Sciatic nerve (tissue), 2 donors: ENCODE results near the gene ERN1. TPM values are rescaled to one million over a fixed set of nuclear protein-coding genes. Genes with fewer than 3 reads are reported as not detected.

Experiments
- ATAC-seq: fragments of 200-7000 bp; cut with Tn5 transposase; one replicate; pipeline ENCODE4 v1.9.1; 2020; ENCODE audit warnings: mild to moderate bottlenecking, moderate library complexity
- DNase-seq: peaks from one replicate; pipeline ENCODE4 v3.0.0-alpha.2; 2020; ENCODE audit warnings: low spot score
- intact Hi-C: fragments of 100-400 bp; cut with DNase I; formaldehyde crosslinking; loops from one replicate; pipeline ENCODE4 v1.14.2; 2022
- total RNA-seq: library from RNA; stranded (reverse); fragmentation: NEBNext Ultra II Directional; extraction: Animal tissue kit (Norgen Biotek cat#: 25700); gene quantifications from one replicate; pipeline ENCODE4 v1.2.1, GENCODE V29; 2021
- donor health status: DM: no; HTN: no; CAD: no.
- donor health status: DM: no; HTN: no; CAD: no.

ERN1 gene
- total RNA-seq, 1 donor from 2014 or later, result 22.2 TPM

- no peak for ATAC-seq
Measured at GRCh38 chr17:64158831-64159590, 29.1 kb upstream of the ERN1 start.

GRCh38 chr17:64158406-64158805 is 28.5 kb upstream of the ERN1 start:
- DNase-seq (no peak), ATAC-seq (no peak)
- intact Hi-C loops, result loop anchor here (10.0 kb wide), 1 partner anchor 106 kb away; the partner anchor contains the start of gene TEX2

More at GRCh38 chr17:64158831-64159590, 29.1 kb upstream of the ERN1 start:
- DNase-seq, result no peak
- intact Hi-C loops, result loop anchor here (10.0 kb wide), 1 partner anchor 106 kb away; the partner anchor contains the start of gene TEX2

GRCh38 chr17:64157669-64158180 is 27.8 kb upstream of the ERN1 start:
- DNase-seq (no peak), ATAC-seq (no peak)
- intact Hi-C loops, result loop anchor here (10.0 kb wide), 1 partner anchor 107 kb away; the partner anchor contains the start of gene TEX2

GRCh38 chr17:64156670-64157069 is 26.7 kb upstream of the ERN1 start:
- intact Hi-C loops, result loop anchor here (10.0 kb wide), 1 partner anchor 108 kb away; the partner anchor contains the start of gene TEX2
- DNase-seq, result no peak
- ATAC-seq, result peak; percentile 32

GRCh38 chr17:64155751-64156544 is 26.0 kb upstream of the ERN1 start:
- peak; percentile 76 for DNase-seq
- ATAC-seq, result peak; percentile 95
- intact Hi-C loops, result loop anchor here (10.0 kb wide), 1 partner anchor 109 kb away; the partner anchor contains the start of gene TEX2

- ATAC-seq, result no peak
- DNase-seq, result no peak
- intact Hi-C loops, result loop anchor here (10.0 kb wide), 1 partner anchor 110 kb away; the partner anchor contains the start of gene TEX2
Measured at GRCh38 chr17:64155129-64155528, 25.2 kb upstream of the ERN1 start.

- DNase-seq (no peak), ATAC-seq (no peak)
- intact Hi-C loops, result loop anchor here (10.0 kb wide), 1 partner anchor 110 kb away; the partner anchor contains the start of gene TEX2
Measured at GRCh38 chr17:64154717-64155116, 24.8 kb upstream of the ERN1 start.

GRCh38 chr17:64154313-64154695 is 24.4 kb upstream of the ERN1 start:
- ATAC-seq (no peak), DNase-seq (no peak)
- intact Hi-C loops, result loop anchor here (10.0 kb wide), 1 partner anchor 110 kb away; the partner anchor contains the start of gene TEX2

- DNase-seq (no peak), ATAC-seq (no peak)
- intact Hi-C loops, result loop anchor here (10.0 kb wide), 1 partner anchor 111 kb away; the partner anchor contains the start of gene TEX2
Measured at GRCh38 chr17:64153565-64154312, 23.8 kb upstream of the ERN1 start.

GRCh38 chr17:64152428-64153125 is 22.6 kb upstream of the ERN1 start:
- intact Hi-C loops, result loop anchor here (10.0 kb wide), 1 partner anchor 112 kb away; the partner anchor contains the start of gene TEX2
- DNase-seq (no peak), ATAC-seq (no peak)

- intact Hi-C loops, result loop anchor here (10.0 kb wide), 1 partner anchor 114 kb away; the partner anchor contains the start of gene TEX2
Measured at GRCh38 chr17:64151016-64151368, 21.0 kb upstream of the ERN1 start.

GRCh38 chr17:64150237-64151015 is 20.5 kb upstream of the ERN1 start:
- intact Hi-C loops, result loop anchor here (10.0 kb wide), 1 partner anchor 114 kb away; the partner anchor contains the start of gene TEX2
- no peak for DNase-seq
- no peak for ATAC-seq

More at GRCh38 chr17:64151016-64151368, 21.0 kb upstream of the ERN1 start:
- no peak for ATAC-seq
- DNase-seq, result no peak

GRCh38 chr17:64149196-64149595 is 19.3 kb upstream of the ERN1 start:
- DNase-seq, result no peak
- no peak for ATAC-seq
- intact Hi-C loops, result no loop called here

GRCh38 chr17:64148699-64149098 is 18.8 kb upstream of the ERN1 start:
- ATAC-seq (no peak), DNase-seq (no peak)
- intact Hi-C loops, result no loop called here

- intact Hi-C loops, result no loop called here
- ATAC-seq (no peak), DNase-seq (no peak)
Measured at GRCh38 chr17:64148017-64148631, 18.2 kb upstream of the ERN1 start.

- no peak for DNase-seq
- no peak for ATAC-seq
- intact Hi-C loops, result no loop called here
Measured at GRCh38 chr17:64147110-64148016, 17.4 kb upstream of the ERN1 start.
